RWPE2 (cell line): Measurements from ENCODE around the gene KLF2.

Experiments used
- ATAC-seq: fragments of 200-7000 bp; cut with Tn5 transposase; 3 replicates; pipeline ENCODE4 v1.9.1; 2021; ENCODE audit warnings: low read depth
- DNase-seq: peaks from one replicate; pipeline ENCODE4 v3.0.0-alpha.2; 2020; ENCODE audit warnings: low spot score
- H3K27ac ChIP-seq: fragments of 450-650 bp; 2 replicates; pipeline ENCODE4 v1.5.1; 2017; ENCODE audit warnings: mild to moderate bottlenecking; ENCODE audit not compliant: poor library complexity, severe bottlenecking
- H3K27me3 ChIP-seq: fragments of 250-450 bp; sonication (Bioruptor Pico); 2 replicates; pipeline ENCODE4 v1.5.1; 2021; ENCODE audit warnings: mild to moderate bottlenecking, moderate library complexity; ENCODE audit not compliant: insufficient read depth, poor library complexity, severe bottlenecking
- H3K36me3 ChIP-seq: fragments of 250-450 bp; sonication (Bioruptor Pico); 2 replicates; pipeline ENCODE4 v1.5.1; 2020; ENCODE audit warnings: low read depth, mild to moderate bottlenecking, moderate library complexity
- H3K4me1 ChIP-seq: fragments of 250-450 bp; sonication (Bioruptor Pico); 2 replicates; pipeline ENCODE4 v1.5.1; 2021; ENCODE audit warnings: mild to moderate bottlenecking, moderate library complexity; ENCODE audit not compliant: insufficient read depth, poor library complexity, severe bottlenecking
- H3K4me3 ChIP-seq: fragments of 250-450 bp; sonication (Bioruptor Pico); 2 replicates; pipeline ENCODE4 v1.5.1; 2021; ENCODE audit warnings: mild to moderate bottlenecking, moderate library complexity; ENCODE audit not compliant: severe bottlenecking
- H3K9me3 ChIP-seq: fragments of 250-450 bp; sonication (Bioruptor Pico); 2 replicates; pipeline ENCODE4 v1.5.1; 2021; ENCODE audit warnings: mild to moderate bottlenecking, moderate library complexity; ENCODE audit not compliant: severe bottlenecking
- CTCF ChIP-seq: fragments of 450-650 bp; IDR thresholded peaks from one replicate; pipeline ENCODE4 v1.5.1; 2017; ENCODE audit warnings: mild to moderate bottlenecking, moderate library complexity; ENCODE audit not compliant: poor library complexity, severe bottlenecking

Gene KLF2

GRCh38 chr19:16359074-16359473 lies 34.4 kb downstream of the KLF2 start:
- Histone ChIP-seq H3K36me3 (no peaks in the 10 kb centered on the region; the same call in 1 of the 2 replicates), H3K9me3 (no peaks in the 10 kb centered on the region), H3K27ac (no peak overlapping the region), H3K27me3 (no peaks in the 10 kb centered on the region), H3K4me1 (peaks cover 3% of the 10 kb centered on the region), H3K4me3 (no peak overlapping the region)
- ATAC-seq (no peak; the same call in 2 of the 3 replicates), DNase-seq (no peak)
- no peak for TF ChIP-seq CTCF

GRCh38 chr19:16359964-16360363 lies 35.3 kb downstream of the KLF2 start:
- no peak overlapping the region for H3K4me3 ChIP-seq
- peaks cover 3% of the 10 kb centered on the region for H3K4me1 ChIP-seq
- H3K9me3 ChIP-seq, result no peaks in the 10 kb centered on the region
- H3K27ac ChIP-seq, result no peak overlapping the region
- no peaks in the 10 kb centered on the region for H3K27me3 ChIP-seq
- no peak for TF ChIP-seq CTCF
- ATAC-seq (no peak), DNase-seq (no peak)
- H3K36me3 ChIP-seq, result no peaks in the 10 kb centered on the region

GRCh38 chr19:16360738-16361137 lies 36.1 kb downstream of the KLF2 start:
- Histone ChIP-seq H3K9me3 (no peaks in the 10 kb centered on the region), H3K36me3 (no peaks in the 10 kb centered on the region), H3K4me1 (peaks cover 3% of the 10 kb centered on the region), H3K27me3 (no peaks in the 10 kb centered on the region), H3K27ac (no peak overlapping the region), H3K4me3 (no peak overlapping the region)
- TF ChIP-seq CTCF, result no peak
- ATAC-seq (no peak), DNase-seq (no peak)

- DNase-seq, result no peak
- H3K36me3 ChIP-seq, result no peaks in the 10 kb centered on the region
- no peaks in the 10 kb centered on the region for H3K9me3 ChIP-seq
- H3K4me1 ChIP-seq, result peaks cover 3% of the 10 kb centered on the region
- no peaks in the 10 kb centered on the region for H3K27me3 ChIP-seq
- no peak for ATAC-seq
- H3K27ac ChIP-seq, result no peak overlapping the region
- H3K4me3 ChIP-seq, result no peak overlapping the region
- no peak for TF ChIP-seq CTCF
These were observed 36.6 kb downstream of the KLF2 start for GRCh38 chr19:16361254-16361653.

DNA sequence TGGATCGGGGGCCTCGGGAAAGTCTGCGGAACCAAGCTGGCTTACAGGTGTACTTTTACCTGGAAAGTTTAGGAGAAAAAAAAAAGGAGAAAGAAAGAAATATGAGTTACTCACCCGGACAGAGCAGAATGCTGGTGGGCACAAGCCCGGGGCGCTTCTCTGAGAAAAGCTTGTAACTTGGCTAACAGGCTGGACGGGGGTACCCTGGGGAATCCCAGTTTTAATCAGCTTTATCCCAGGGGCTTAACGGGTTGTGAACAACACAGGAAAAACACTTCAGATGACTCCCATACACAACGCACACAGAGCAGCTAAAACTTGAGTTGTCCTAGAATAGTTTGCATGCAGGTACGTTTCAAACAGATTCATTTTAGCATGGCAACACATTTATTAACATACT lies 37.3 kb downstream of the KLF2 start:
- ATAC-seq, result no peak
- TF ChIP-seq CTCF, result no peak

More for the DNA sequence above, 37.3 kb downstream of the KLF2 start:
- no peak overlapping the region for H3K27ac ChIP-seq
- H3K4me3 ChIP-seq, result no peak overlapping the region
- no peaks in the 10 kb centered on the region for H3K36me3 ChIP-seq
- H3K27me3 ChIP-seq, result no peaks in the 10 kb centered on the region
- DNase-seq, result no peak
- peaks cover 3% of the 10 kb centered on the region for H3K4me1 ChIP-seq
- H3K9me3 ChIP-seq, result no peaks in the 10 kb centered on the region
